HG03159 (cell line): Measurements from ENCODE around the gene SETBP1.
A peak's percentile ranks its signal among the peaks of the same experiment; 100 is the strongest.
"Not testable (repeated sequence)": the region's sequence is repeated elsewhere in the genome, so short reads cannot be mapped to it uniquely, and the experiment has no call there.

Source experiments
- ATAC-seq: cut with Tn5 transposase; IDR thresholded peaks from one replicate; pipeline ENCODE4 v1.9.1; 2021; ENCODE audit warnings: mild to moderate bottlenecking, moderate library complexity; ENCODE audit not compliant: unreplicated experiment

The SETBP1 gene

DNA sequence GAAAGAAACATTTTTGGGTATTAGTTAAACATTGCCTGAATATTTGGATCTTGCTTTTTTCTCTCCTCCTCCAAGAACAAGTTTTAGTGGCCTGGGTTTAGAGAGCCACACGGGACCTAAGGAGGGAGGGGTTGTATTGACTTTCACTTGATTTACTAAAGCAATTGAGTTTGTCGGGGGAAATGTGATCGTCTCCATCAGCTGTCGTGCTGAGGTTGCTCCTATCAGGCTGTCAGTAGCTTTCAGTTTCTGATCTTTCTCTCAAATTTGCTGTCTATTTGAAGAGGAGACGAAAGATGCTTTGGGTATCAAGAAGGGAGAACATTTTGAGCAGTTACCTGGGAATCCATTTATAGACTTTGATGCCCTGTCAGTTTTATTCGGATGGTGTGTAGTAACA is 106.0 kb downstream of the SETBP1 start:
- peak; percentile 86 for ATAC-seq

DNA sequence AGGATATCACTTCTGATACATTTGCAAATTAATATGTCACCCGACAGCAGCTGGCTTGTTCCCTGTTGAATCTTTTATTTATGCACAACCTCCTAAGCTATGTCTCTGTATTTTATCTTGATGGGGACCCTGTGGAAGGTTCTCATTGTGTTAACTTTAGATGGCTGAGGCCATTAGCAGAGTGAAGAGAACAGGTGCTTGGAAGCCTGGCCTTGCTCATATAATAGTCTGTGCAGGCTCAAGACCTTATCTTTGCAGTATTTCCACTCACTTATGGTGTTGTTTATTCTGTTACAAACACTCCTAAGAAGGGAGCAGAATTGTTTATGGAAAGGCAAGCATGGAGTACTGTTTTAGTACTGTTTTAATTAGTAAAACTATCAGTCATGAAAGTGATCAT is 107.6 kb downstream of the SETBP1 start:
- ATAC-seq, result no peak

DNA sequence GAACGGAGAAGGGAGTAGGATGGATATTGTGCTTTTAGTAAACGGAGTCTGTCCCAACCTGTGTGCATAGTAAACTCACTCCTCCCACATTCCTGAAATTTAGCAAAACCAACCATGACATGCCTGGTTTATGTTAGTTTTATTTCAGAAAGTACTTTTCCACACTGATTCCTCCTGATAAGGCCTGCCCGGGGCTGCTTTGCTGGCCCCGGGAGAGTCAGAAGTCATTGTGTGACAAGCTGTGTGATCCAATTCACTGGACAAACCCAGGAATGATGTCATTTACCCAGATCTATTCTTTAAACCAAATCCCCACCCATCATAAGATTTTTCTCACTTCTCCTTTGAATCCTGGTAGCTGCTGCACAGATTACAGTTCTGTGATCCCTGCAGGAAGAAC is 109.0 kb downstream of the SETBP1 start:
- no peak for ATAC-seq

GRCh38 chr18:44790860-44791259 is 110.2 kb downstream of the SETBP1 start:
- no peak for ATAC-seq

- ATAC-seq, result no peak
These were observed 110.8 kb downstream of the SETBP1 start for GRCh38 chr18:44791520-44791919.

GRCh38 chr18:44792456-44793061 is 111.9 kb downstream of the SETBP1 start:
- no peak for ATAC-seq

DNA sequence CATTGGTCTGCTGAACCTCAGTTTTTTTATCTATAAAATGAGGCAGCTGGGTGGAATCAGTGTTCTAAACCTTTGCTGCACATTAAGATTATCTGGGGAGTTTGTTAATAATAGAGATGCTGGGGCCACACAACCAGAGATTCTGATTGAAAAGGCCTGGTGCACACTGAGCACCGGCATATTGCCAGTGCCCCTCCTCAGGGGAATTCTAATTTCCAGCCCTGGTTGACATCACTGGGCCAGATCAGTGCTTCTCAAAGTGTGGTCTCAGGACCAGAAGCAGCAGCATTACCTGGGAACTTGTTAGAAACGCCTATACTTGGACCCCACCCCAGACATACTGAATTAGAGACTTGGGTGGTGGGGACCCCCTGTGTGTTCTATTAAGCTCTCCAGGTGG is 112.5 kb downstream of the SETBP1 start:
- ATAC-seq, result no peak

- ATAC-seq, result no peak
These were observed 113.0 kb downstream of the SETBP1 start for GRCh38 chr18:44793685-44794084.

DNA sequence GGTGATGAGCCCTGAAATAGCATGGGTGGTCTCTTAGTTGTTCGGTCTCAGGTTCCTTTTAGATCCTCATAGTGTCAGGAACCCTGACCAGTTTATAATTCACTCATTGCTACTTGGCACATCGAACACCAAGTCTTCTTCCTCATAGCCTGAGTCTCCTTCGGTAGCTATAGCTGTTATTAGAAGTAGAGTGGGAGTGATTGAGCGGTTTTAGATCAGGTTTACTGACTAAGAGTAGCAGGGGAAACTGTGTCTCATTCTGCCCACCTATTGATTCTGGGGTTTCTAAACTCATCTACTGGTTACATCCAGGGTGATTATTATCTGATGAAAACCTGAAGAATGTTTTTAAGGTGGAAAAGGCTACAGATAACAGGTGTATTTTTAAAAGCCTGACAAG is 114.6 kb downstream of the SETBP1 start:
- no peak for ATAC-seq

- no peak for ATAC-seq
These were observed 116.0 kb downstream of the SETBP1 start for GRCh38 chr18:44796429-44797428.

- ATAC-seq, result no peak
These were observed 117.9 kb downstream of the SETBP1 start for GRCh38 chr18:44798433-44799048.

DNA sequence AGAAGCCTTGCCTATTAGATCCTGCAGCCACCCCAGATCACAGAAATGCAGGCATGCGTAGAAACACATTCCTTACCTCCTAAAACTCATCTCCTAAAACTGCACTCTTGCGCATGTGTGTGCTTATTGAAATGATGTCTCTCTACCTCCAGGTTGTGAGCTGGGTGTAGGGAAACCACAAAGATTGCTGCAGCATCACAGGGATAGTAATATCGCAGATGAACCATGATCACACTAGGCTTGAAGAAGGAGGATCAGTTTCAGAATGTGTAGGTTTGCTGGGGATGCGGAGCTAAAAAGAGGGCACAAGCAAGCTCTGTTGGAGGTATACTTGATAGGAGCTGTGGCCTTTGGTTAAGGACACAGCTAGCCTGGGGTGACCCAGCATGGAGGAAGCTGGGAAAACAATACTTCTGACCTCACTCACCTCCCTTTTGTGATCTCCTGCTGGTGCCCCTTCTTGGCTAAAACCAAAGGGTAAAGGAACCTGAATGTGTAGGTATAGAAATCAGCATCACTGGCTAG is 118.8 kb downstream of the SETBP1 start:
- peak; percentile 36 for ATAC-seq

GRCh38 chr18:44799907-44800421 is 119.3 kb downstream of the SETBP1 start:
- peak; percentile 61 for ATAC-seq

DNA sequence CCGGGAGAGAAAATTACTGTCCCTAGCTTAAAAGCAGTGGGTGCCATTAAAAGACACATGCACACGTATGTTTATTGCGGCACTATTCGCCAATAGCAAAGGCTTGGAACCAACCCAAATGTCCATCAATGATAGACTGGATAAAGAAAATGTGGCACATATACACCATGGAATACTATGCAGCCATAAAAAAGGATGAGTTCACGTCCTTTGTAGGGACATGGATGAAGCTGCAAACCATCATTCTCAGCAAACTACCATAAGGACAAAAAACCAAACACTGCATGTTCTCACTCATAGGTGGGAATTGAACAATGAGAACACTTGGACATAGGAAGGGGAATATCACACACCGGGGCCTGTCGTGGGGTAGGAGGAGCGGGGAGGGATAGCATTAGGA is 120.1 kb downstream of the SETBP1 start:
- not testable (repeated sequence) for ATAC-seq

GRCh38 chr18:44801781-44802180 is 121.1 kb downstream of the SETBP1 start:
- no peak for ATAC-seq

GRCh38 chr18:44802508-44802907 is 121.8 kb downstream of the SETBP1 start:
- ATAC-seq, result no peak

DNA sequence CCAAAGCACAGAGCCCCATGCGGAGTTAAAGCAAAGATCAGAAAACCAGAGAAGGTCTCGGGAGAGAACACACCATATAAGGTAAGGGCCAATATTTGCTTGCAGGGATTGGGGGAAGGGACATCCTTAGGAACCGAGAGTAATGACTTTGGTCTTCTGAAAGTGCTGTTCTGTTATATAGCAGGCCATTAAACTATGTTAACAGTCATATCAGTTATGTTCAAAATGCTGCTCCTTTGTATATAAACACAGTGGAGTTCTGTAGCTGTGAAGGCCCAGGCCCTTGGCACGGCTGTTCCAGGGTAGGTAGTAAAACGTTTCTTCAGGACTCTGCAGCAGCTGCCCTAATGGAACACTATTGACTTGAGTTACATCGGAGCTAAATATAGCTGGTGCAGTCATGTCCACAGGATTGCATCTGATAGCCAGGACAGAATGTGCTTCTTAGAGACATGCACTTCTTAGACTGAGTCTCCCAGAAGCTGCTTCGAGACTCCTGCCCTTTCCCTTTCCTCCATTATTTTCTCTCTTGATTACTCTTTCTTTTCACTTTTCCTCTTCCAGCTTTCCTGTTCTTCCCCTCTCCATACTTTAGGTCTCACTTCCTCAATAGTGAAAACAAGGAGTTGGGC is 122.4 kb downstream of the SETBP1 start:
- no peak for ATAC-seq

DNA sequence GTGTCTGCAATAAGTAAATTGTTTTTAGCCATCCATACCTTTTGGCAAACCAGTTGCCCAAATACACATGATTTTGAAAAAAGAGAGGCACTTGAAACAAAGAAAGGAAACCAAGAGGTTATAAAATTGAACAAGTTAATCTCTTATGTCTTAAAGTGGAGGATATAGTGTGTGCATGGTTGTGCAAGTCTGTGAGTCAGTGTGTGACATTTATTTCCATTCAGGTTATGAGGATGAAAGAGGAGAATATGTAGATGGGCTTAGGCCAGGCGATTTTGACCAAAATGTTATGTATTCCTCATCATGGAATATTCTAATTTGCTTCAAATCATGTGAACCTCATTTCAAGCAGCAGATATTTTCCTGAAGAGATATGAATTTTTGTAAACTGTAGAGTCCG is 123.3 kb downstream of the SETBP1 start:
- no peak for ATAC-seq

- no peak for ATAC-seq
These were observed 124.5 kb downstream of the SETBP1 start for GRCh38 chr18:44805176-44805575.

DNA sequence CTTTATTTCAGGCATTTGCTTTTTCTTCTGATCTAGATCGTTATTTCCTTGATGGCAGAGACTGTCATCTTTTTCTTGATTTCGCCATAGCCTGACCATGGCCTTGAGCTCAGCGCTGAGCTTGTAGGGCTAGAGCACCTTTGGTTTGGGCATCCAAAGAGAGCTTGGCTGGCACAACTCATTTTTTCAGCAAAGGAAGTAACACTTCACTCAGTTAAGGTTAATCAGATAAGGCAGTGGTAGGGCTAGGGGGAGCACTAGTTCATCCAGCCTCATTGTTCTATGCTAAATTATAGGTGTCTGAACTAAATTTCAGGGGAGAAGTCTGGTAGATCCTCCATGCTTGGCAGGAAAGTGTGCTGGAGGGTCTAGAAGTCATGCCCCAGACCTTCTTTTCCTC is 125.0 kb downstream of the SETBP1 start:
- ATAC-seq, result no peak

- ATAC-seq, result no peak
These were observed 127.1 kb downstream of the SETBP1 start for GRCh38 chr18:44807766-44808165.
